NB4 (cell line): Measurements from ENCODE around the gene ARSB.

Source experiments
- CTCF ChIP-seq: IDR thresholded peaks from one replicate; pipeline ENCODE4 v1.5.1; 2012; ENCODE audit warnings: low read depth, low read length
- TF ChIP-seq, protein P1 (sequence below): IDR thresholded peaks from 2 replicates; pipeline ENCODE4 v1.6.1; 2011; ENCODE audit warnings: low read depth, low read length

DNA sequence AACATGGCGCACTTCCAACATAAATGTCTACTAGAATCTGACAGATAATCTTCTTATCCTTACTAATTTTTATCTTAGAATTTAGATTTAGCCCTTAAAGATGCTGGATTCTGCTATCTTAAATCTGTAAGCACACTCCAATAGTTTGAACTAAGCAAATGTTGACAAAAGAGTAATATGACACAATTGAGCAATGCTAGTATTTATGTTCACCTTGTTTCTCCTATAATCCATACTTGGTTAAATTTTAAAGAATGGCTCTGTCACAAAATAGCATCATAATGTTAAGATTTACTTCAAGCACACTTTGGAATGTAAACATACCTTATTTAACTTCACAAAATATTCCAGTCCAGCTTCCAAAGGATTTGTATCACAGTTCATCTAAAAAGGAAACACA, 38.8 kb upstream of the ARSB start:
- TF ChIP-seq CTCF = no peak
- TF ChIP-seq, protein P1, sequence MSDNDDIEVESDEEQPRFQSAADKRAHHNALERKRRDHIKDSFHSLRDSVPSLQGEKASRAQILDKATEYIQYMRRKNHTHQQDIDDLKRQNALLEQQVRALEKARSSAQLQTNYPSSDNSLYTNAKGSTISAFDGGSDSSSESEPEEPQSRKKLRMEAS = no peak
